ENCODE measurements around the gene CACNA1I. TPM values are rescaled to one million over a fixed set of nuclear protein-coding genes. Genes with fewer than 3 reads are reported as not detected.

The CACNA1I gene
- total and polyA plus RNA-seq, 2 of the 8 experiments (the other 6 are each of a cell fraction or from before 2014, with no cell fraction given): 0.77 to 1.2 TPM

- TF ChIP-seq ASH2L (IDR thresholded peaks at IDR 0.05; ENCODE audit: low read length) (no peak), CHD2 (IDR thresholded peaks at IDR 0.05; ENCODE audit: low read length) (no peak), NRF1 (IDR thresholded peaks at IDR 0.05; ENCODE audit: low read depth, low read length) (no peak), KDM5A (IDR thresholded peaks at IDR 0.05; ENCODE audit: low read length) (no peak)
These were observed 141.5 kb downstream of the CACNA1I start (continued) for GRCh38 chr22:39712081-39712480.
